ENCODE measurements around the gene POLR2L.

Gene POLR2L

DNA sequence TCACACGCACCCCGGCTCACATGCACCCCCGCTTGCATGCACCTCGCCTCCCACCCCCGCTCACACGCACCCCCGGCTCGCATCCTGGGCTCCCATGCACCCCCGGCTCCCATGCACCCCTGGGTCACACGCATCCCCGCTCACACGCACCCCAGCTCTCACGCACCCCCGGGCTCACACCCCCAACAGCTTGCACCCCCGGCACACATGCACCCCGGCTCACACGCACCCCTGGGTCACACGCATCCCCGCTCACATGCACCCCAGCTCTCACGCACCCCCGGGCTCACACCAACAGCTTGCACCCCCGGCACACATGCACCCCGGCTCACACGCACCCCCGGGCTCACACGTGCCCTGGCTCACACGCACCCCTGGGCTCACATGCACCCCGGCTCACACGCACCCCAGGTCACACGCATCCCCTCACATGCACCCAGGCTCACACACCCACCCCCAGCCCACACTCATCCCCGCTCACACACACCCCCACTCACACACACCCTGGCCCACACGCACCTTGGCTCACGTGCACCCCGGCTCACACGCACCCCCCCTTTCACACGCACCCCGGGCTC, 16.5 kb upstream of the POLR2L start:
- TF ChIP-seq POLR2AphosphoS5 (IDR thresholded peaks at IDR 0.05; ENCODE audit: low read depth, low read length) = no peak
- no peak for TF ChIP-seq SIN3A (IDR thresholded peaks at IDR 0.05; ENCODE audit: borderline replicate concordance, insufficient read depth, low read length)
- TF ChIP-seq, protein P1, sequence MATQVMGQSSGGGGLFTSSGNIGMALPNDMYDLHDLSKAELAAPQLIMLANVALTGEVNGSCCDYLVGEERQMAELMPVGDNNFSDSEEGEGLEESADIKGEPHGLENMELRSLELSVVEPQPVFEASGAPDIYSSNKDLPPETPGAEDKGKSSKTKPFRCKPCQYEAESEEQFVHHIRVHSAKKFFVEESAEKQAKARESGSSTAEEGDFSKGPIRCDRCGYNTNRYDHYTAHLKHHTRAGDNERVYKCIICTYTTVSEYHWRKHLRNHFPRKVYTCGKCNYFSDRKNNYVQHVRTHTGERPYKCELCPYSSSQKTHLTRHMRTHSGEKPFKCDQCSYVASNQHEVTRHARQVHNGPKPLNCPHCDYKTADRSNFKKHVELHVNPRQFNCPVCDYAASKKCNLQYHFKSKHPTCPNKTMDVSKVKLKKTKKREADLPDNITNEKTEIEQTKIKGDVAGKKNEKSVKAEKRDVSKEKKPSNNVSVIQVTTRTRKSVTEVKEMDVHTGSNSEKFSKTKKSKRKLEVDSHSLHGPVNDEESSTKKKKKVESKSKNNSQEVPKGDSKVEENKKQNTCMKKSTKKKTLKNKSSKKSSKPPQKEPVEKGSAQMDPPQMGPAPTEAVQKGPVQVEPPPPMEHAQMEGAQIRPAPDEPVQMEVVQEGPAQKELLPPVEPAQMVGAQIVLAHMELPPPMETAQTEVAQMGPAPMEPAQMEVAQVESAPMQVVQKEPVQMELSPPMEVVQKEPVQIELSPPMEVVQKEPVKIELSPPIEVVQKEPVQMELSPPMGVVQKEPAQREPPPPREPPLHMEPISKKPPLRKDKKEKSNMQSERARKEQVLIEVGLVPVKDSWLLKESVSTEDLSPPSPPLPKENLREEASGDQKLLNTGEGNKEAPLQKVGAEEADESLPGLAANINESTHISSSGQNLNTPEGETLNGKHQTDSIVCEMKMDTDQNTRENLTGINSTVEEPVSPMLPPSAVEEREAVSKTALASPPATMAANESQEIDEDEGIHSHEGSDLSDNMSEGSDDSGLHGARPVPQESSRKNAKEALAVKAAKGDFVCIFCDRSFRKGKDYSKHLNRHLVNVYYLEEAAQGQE (IDR thresholded peaks at IDR 0.05; ENCODE audit: insufficient read depth in 1 of 2, low read depth in 2 of 2, low read length in 2 of 2) = no peak
- TF ChIP-seq FOXP2 (optimal IDR thresholded peaks at IDR 0.05; ENCODE audit: borderline replicate concordance, extremely low read depth, extremely low read length, insufficient read depth) = no peak
- TF ChIP-seq TAF1 (IDR thresholded peaks at IDR 0.05; ENCODE audit: borderline replicate concordance, insufficient read depth, low read length) = no peak

DNA sequence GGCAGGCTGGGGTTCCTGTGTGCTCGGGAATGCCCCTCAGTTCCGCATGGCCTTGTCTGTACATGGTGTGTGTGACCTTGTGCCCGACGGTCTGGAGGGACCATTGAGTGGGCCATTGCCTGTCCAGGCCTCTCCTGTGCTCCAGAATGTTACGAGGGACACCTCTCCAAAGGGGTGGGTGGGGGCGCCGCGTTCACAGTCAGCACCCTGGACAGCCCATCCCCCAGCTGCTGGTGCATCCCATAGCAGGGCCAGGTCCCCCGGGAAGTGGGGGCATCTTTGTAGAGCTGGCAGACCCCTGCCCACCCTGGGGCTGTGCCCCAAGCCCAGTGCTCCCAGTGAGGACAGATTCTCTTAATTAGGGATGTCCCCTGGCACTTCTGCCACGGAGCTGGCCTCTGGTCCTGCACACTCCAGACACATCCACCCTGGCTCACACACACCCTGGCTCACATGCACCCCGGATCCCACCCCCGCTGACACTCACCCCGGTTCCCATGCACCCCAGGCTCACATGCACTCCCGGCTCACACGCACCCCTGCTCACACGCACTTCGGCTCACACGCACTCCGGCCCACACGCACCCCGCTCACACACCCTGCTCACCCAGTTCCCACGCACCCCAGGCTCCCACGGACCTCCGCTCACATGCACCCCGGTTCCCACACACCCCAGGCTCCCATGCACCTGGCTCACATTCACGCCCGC, 15.9 kb upstream of the POLR2L start:
- no peak for TF ChIP-seq POLR2AphosphoS5 (IDR thresholded peaks at IDR 0.05; ENCODE audit: low read depth, low read length)
- TF ChIP-seq, protein P1 (IDR thresholded peaks at IDR 0.05; ENCODE audit: insufficient read depth in 1 of 2, low read depth in 2 of 2, low read length in 2 of 2) = peak in 1 of 2 experiments; percentile 61; a peak in 1 of 4 replicates

DNA sequence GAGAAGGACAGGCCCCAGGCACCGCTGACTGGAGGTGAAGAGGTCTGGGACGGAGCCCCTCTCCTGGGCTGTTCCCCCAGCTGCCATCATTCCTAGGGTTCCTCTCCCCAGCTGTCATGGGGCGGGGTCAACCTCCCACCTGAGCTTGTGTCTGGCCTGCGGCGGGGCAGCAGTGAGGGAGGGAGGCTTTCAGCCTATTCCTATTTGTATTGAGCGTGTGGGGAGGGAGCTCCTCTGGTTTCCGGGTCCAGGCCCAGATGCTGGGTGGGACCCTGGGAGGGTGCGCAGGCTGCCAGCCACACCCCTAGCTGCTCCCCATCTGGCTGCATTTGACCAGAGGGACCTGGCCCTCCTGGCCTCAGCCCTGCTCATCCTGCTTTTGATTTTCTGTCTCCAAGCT, 14.1 kb upstream of the POLR2L start:
- TF ChIP-seq POLR2AphosphoS5 (IDR thresholded peaks at IDR 0.05; ENCODE audit: low read depth, low read length) (no peak), FOXP2 (optimal IDR thresholded peaks at IDR 0.05; ENCODE audit: borderline replicate concordance, extremely low read depth, extremely low read length, insufficient read depth) (no peak), TAF1 (IDR thresholded peaks at IDR 0.05; ENCODE audit: borderline replicate concordance, insufficient read depth, low read length) (no peak), SIN3A (IDR thresholded peaks at IDR 0.05; ENCODE audit: borderline replicate concordance, insufficient read depth, low read length) (no peak)
- TF ChIP-seq, protein P1 (IDR thresholded peaks at IDR 0.05; ENCODE audit: insufficient read depth in 1 of 2, low read depth in 2 of 2, low read length in 2 of 2) = no peak

GRCh38 chr11:855796-856195, 13.5 kb upstream of the POLR2L start:
- TF ChIP-seq FOXP2 (optimal IDR thresholded peaks at IDR 0.05; ENCODE audit: borderline replicate concordance, extremely low read depth, extremely low read length, insufficient read depth) (no peak), POLR2AphosphoS5 (IDR thresholded peaks at IDR 0.05; ENCODE audit: low read depth, low read length) (no peak), SIN3A (IDR thresholded peaks at IDR 0.05; ENCODE audit: borderline replicate concordance, insufficient read depth, low read length) (no peak), TAF1 (IDR thresholded peaks at IDR 0.05; ENCODE audit: borderline replicate concordance, insufficient read depth, low read length) (no peak)
- TF ChIP-seq, protein P1 (IDR thresholded peaks at IDR 0.05; ENCODE audit: insufficient read depth in 1 of 2, low read depth in 2 of 2, low read length in 2 of 2) = no peak
